H1 (cell line): ENCODE measurements around the gene DEFB129.

Source experiments
- CEBPB ChIP-seq: IDR thresholded peaks from 2 replicates; pipeline ENCODE4 v1.6.1; 2012; ENCODE audit warnings: low read depth, low read length
- CREB1 ChIP-seq: IDR thresholded peaks from 2 replicates; pipeline ENCODE4 v1.6.1; 2012; ENCODE audit warnings: inconsistent platforms
- EZH2 ChIP-seq: fragments of 200-600 bp; sonication (generic); IDR thresholded peaks from 2 replicates; pipeline ENCODE4 v1.7.1; 2012; ENCODE audit warnings: low read depth, mild to moderate bottlenecking, moderate library complexity, low read length, inconsistent platforms; ENCODE audit not compliant: severe bottlenecking
- NRF1 ChIP-seq: IDR thresholded peaks from 2 replicates; pipeline ENCODE4 v1.6.1; 2011; ENCODE audit warnings: mild to moderate bottlenecking, low read depth, low read length, improper control_type of control experiment
- POLR2A ChIP-seq, 2 experiments: IDR thresholded peaks; 1 replicate in 1 of 2; 2 replicates in 1 of 2; pipeline ENCODE4 v1.6.1; 2011; ENCODE audit warnings: low read depth in 2 of 2, low read length in 2 of 2, mild to moderate bottlenecking in 2 of 2; ENCODE audit errors: control extremely low read depth in 1 of 2
- POLR2AphosphoS5 ChIP-seq: IDR thresholded peaks from 2 replicates; pipeline ENCODE4 v1.6.1; 2011; ENCODE audit warnings: low read depth, low read length
- RAD21 ChIP-seq, 2 experiments: IDR thresholded peaks in 1 of 2; conservative IDR thresholded peaks in 1 of 2; 2 replicates each; pipeline ENCODE4 v1.6.1; 2011; ENCODE audit warnings: low read depth in 2 of 2, low read length in 2 of 2, improper control_type of control experiment in 1 of 2, inconsistent platforms in 1 of 2, mild to moderate bottlenecking in 1 of 2, moderate library complexity in 1 of 2
- RFX5 ChIP-seq: IDR thresholded peaks from 2 replicates; pipeline ENCODE4 v1.6.1; 2011; ENCODE audit warnings: low read depth, low read length, improper control_type of control experiment, borderline replicate concordance
- SAP30 ChIP-seq: fragments of 300-600 bp; sonication (generic); IDR thresholded peaks from 2 replicates; pipeline ENCODE4 v1.7.1; 2012; ENCODE audit warnings: low read length, moderate library complexity, mild to moderate bottlenecking, inconsistent platforms; ENCODE audit not compliant: insufficient read depth, insufficient replicate concordance
- SIN3A ChIP-seq, 2 experiments: IDR thresholded peaks in 1 of 2; conservative IDR thresholded peaks in 1 of 2; 2 replicates each; pipeline ENCODE4 v1.6.1; 2011 to 2012; ENCODE audit warnings: low read length in 2 of 2, improper control_type of control experiment in 1 of 2, low read depth in 1 of 2, mild to moderate bottlenecking in 1 of 2
- SP4 ChIP-seq: IDR thresholded peaks from 2 replicates; pipeline ENCODE4 v1.6.1; 2012; ENCODE audit warnings: low read length, inconsistent platforms
- TF ChIP-seq, protein P1 (sequence below), 3 experiments: IDR thresholded peaks; 1 replicate in 2 of 3; 2 replicates in 1 of 3; pipeline versions ENCODE4 v1.5.1 to v1.6.1; 2011; ENCODE audit warnings: low read length in 3 of 3, mild to moderate bottlenecking in 3 of 3, inconsistent platforms in 2 of 3, low read depth in 1 of 3, moderate library complexity in 1 of 3; ENCODE audit not compliant: insufficient read depth in 1 of 3; ENCODE audit errors: control extremely low read depth in 1 of 3
- TF ChIP-seq, protein P2 (sequence below): IDR thresholded peaks from 2 replicates; pipeline ENCODE4 v1.6.1; 2012; ENCODE audit warnings: inconsistent platforms

DNA sequence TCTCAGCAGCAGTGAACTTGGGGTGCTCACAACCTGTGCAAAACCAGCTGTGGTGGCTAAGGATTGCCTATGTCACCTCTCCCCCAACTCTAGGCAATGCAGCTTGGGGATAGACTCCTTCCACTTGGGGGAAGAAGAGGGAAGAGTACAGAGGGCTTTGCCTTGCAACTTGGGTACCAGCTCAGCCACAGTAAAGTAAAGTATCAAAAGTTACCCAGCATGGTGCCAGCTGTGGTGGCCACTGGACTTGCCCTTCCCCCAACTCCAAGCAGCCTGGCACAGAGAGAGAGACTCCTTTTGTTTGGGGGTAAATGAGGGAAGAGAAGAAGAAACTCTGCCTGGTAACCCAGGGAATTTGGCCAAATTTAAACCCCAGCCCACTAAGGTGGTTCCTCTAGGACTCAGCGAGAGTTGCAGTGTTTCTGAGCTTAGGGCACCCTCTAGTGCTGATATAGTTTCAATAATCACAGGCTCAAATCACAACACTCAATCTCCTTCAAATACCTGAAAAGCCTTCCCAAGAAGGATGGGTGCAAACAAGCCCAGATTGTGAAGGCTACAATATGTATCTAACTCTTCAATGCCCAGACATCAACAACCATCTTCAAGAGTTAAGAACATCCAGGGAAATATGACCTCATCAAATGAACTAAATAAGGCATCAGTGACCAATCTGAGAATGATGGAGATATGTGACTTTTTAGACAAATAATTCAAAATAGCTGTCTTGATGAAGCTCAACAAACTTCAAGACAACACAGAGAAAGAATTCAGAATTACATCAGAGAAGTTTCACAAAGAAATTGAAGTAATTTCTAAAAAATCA lies 7.6 kb upstream of the DEFB129 start:
- TF ChIP-seq SIN3A (conservative IDR thresholded peaks at IDR 0.05 in 1 of 2, IDR thresholded peaks at IDR 0.05 in 1 of 2; ENCODE audit: low read depth in 1 of 2, low read length in 2 of 2) (no peak), CREB1 (no peak), EZH2 (no peak), CEBPB (no peak), POLR2A (IDR thresholded peaks at IDR 0.05; ENCODE audit: control extremely low read depth in 1 of 2, low read depth in 2 of 2, low read length in 2 of 2) (no peak), NRF1 (no peak), SP4 (no peak), POLR2AphosphoS5 (no peak), RAD21 (IDR thresholded peaks at IDR 0.05 in 1 of 2, conservative IDR thresholded peaks at IDR 0.05 in 1 of 2; ENCODE audit: low read depth in 2 of 2, low read length in 2 of 2) (peak; percentile 72 to 82), RFX5 (0 out of 2 replicates have a peak, but pooled peaks have one; percentile 39), SAP30 (no peak)
- TF ChIP-seq, protein P1, sequence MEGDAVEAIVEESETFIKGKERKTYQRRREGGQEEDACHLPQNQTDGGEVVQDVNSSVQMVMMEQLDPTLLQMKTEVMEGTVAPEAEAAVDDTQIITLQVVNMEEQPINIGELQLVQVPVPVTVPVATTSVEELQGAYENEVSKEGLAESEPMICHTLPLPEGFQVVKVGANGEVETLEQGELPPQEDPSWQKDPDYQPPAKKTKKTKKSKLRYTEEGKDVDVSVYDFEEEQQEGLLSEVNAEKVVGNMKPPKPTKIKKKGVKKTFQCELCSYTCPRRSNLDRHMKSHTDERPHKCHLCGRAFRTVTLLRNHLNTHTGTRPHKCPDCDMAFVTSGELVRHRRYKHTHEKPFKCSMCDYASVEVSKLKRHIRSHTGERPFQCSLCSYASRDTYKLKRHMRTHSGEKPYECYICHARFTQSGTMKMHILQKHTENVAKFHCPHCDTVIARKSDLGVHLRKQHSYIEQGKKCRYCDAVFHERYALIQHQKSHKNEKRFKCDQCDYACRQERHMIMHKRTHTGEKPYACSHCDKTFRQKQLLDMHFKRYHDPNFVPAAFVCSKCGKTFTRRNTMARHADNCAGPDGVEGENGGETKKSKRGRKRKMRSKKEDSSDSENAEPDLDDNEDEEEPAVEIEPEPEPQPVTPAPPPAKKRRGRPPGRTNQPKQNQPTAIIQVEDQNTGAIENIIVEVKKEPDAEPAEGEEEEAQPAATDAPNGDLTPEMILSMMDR (IDR thresholded peaks at IDR 0.05; ENCODE audit: control extremely low read depth in 1 of 3, insufficient read depth in 1 of 3, low read depth in 1 of 3, low read length in 3 of 3), result peak in 2 of 3 experiments; percentile 55 to 57; a peak in 3 of 4 replicates
- TF ChIP-seq, protein P2, sequence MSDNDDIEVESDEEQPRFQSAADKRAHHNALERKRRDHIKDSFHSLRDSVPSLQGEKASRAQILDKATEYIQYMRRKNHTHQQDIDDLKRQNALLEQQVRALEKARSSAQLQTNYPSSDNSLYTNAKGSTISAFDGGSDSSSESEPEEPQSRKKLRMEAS, result no peak
